SIG-M5 treated with dmso at 0.1 percent for 504 hours (cell line): ENCODE results near the gene ZFP82.

Experiments used
- DNase-seq: peaks from one replicate; lab custom pipeline; 2025; ENCODE audit not compliant: unreplicated experiment; lab: John Stamatoyannopoulos, UW

The ZFP82 gene

DNA sequence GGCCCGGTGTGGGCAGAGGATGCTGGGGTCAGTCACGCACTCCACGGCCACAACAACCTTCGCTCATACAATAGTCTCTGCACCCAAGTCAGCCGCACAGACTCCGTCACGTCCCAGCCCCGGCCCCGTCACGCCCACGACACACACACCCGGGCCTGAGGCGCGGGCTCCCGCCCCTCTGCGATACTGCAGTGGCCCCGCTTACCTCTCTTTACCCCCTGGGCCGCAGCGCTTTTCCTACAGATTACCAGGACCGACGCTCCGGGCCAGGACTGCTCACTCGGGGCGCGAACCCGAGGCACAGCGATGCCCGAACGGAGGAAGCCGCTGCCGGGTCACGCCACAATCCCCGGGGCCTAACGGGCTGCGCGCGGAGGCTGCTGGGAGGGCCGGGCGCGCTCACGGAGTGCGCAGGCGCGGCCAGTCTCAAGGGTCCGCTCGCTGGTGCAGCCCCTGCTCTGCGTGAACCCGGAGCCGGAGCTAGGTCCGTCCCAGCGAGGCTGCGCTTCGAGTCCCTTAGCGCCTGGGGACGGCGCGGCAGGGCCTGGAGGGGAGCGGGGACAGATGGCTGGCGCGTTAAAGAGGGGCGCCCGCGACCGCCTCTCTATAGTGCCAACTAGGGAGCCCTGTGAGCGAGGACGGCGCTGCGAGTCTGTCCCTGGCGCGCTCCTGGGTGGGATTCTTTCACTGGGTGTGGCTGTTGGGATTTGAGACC is at the start of gene ZFP82:
Gene ZFP82 (minus strand): TSS at position 358 of the 715 bp plus-strand sequence. CDS start 8,855 bp downstream, outside the sequence.
- no peak for DNase-seq

DNA sequence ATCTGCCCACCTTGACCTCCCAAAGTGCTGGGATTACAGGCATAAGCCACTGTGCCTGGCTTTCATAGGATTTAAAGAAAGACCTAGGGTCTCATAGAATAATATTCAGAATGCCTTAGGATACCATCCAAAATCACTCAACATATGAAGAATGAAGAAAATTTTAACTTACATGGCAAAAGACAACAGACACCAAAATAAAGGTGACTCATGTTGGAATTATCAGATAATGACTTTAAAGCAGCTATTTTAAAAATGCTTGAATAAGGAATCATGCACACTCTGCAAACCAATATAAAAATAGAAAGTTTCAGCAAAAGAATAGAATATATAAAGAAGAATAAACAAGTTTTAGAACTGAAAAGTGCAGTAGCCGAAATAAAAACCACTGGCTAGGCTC is 41.6 kb upstream of the ZFP82 start:
- no peak for DNase-seq

DNA sequence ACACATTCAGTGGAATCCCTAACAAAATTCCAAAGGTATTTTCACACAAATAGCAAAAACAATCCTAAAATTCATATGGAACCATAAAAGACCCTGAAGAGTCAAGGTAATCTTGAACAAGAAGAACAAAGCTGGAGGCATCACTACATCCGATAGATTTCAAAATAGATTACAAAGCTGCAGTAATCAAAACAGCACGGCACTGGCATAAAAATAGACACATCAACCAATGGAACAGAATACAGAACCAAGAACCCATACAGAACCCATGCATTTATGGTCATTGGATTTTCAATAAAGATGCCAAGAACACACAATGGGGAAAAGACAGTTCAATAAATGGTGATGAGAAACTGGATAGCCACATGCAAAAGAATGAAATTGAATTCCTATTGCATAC is 38.4 kb upstream of the ZFP82 start:
- DNase-seq, result no peak

DNA sequence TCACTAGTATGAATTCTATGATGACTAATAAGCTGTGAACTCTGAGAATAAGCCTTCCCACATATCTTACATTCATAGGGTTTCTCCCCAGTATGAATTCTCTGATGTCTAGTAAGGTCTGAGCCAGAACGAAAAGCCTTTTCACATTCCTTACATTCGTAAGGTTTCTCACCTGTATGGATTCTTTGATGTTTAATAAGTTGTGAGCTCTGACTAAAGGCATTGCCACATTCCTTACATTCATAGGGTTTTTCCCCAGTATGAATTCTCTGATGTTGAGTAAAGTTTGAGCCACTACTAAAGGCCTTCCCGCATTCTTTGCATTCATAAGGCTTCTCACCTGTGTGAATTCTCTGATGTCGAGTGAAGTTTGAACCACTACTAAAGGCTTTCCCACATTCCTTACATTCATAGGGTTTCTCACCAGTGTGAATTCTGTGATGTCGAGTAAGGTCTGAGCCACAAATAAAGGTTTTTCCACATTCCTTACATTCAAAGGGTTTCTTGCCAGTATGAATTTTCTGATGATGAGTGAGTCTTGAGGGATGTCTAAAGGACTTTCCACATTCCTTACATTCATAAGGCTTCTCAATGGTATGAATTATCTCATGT is 30.7 kb upstream of the ZFP82 start:
- no peak for DNase-seq

DNA sequence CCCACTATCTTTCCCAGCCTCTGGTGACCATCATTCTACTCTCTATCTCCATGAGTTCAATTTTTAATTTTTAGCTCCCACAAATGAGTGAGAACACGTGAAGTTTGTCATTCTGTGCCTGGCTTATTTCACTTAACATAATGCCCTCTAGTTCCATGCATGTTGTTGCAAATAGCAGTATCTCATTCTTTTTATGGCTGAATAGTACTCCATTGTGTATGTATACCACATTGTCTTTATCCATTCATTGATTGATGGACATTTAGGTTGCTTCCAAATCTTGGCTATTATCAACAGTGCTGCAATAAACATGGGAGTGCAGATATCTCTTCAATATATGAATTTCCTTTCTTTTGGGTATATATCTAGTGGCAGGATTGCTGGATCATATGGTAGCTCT is 22.9 kb upstream of the ZFP82 start:
- DNase-seq, result no peak

DNA sequence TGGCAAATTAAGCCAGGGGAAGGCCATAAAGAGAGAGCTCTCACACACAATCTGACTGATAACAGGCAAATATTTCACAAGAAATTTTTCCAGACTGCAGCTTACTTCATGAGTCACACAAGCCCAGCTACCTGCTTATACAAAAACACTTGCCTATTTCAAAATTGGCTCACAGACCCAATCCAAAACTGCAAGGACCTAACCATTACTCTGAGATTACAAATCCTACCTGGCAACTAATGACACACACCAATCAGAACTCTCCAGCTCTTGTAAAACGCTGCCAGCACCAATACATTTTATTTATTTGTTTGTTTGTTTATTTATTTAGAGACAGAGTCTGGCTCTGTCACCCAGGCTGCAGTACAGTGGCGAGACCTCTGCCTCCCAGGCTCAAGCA is 18.1 kb upstream of the ZFP82 start:
- no peak for DNase-seq

DNA sequence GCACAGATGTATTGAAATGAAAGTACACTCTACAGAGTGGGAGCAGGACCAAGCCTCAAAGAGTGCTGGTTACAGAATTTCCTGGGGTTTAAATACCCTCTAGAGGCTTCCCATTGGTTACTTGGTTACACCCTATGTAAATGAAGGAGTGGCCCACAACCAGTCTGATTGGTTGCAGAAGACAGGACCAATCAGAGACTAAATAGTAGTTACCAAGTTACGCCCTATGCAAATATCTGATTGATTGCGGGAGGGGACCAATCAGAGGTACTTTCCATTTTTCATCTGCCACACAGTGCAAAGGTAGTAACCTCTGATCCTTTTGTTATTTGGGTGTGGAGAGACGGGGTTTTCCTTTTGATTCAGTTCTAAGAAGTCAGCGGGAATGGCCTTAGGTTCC is 5.5 kb upstream of the ZFP82 start:
- DNase-seq, result no peak

DNA sequence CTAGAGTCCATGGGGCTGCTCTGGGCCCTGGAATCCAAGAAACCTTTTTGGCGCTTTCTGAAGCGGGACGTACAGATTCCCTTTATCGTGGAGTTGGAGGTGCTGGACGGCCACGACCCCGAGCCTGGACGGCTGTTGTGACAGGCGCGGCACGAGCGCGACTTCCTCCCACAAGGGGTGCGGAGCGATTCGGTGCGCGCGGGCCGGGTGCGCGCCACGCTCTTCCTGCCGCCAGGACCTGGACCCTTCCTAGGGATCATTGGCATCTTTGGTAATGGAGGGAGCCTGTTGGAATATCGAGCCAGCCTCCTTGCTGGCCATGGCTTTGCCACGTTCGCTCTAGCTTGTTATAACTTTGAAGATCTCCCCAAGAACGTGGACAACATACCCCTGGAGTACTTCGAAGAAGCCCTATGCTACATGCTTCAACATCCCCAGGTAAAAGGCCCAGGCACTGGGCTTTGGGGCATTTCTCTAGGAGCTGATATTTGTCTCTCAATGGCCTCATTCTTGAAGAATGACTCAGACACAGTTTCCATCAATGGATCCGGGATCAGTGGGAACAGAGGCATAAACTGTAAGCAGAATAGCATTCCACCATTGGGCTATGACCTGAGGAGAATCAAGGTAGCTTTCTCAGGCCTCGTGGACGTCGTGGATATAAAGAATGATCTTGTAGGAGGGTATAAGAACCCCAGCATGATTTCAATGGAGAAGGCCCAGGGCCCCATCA is 3.5 kb upstream of the ZFP82 start:
- DNase-seq, result no peak

DNA sequence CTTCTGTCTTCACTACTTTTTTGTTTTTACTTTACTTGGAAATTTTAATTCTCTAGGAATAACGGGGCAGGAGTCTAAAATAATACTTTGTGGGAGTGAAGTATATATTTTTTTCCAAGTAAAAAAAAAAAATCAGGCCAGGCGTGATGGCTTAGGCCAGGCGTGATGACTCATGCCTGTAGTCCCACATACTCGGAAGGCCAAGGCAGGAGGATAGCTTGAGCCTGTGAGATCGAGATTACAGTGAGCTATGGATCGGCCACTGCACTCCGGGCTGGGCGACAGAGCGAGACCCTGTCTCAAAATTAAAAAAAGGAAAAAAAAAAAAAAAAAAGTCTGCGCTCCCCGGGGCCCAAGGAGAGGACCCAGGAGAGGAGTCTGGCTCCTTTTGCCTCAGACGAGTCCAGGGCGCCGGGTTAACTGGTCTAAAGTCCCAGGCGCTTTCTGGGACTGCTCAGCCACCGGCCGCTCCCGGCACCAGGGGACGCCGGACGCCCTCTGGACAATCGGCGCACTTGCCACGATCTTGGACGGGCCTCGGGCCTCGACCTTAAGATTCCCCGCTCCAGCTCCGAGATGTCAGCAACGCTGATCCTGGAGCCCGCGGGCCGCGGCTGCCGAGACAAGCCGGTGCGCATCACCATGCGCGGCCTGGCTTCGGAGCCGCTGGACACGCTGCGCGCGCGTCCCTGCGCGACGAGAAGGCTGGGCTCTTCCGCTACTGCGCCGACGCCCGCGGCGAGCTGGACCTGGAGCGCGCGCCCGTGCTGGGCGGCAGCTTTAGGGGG is 2.7 kb upstream of the ZFP82 start:
- DNase-seq, result no peak

DNA sequence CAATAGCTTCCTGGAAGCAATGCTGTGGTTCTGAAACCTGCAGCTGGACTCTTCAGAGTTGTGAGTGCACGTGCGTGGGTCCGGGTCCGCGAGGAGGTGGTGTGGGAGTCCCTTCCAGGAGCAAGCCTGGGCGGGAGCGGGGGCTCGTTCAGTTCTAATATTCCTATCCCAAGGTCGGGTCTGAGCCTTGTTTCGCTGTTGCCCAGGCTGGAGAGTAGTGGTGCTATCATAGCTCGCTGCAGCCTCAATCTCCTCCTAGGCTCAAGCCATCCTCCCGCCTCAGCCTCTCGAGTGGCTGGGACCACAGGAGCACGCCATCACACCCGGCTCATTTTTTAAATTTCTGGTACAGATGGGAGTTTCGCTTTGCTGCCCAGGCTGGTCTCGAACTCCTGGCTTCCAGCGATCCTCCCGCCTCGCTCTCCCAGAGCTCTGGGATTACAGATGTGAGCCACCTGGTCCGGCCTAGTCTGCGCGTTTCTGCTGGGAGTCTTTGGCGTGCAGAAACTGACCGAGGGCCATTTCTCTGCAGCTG is 625 bp downstream of the ZFP82 start:
- no peak for DNase-seq

DNA sequence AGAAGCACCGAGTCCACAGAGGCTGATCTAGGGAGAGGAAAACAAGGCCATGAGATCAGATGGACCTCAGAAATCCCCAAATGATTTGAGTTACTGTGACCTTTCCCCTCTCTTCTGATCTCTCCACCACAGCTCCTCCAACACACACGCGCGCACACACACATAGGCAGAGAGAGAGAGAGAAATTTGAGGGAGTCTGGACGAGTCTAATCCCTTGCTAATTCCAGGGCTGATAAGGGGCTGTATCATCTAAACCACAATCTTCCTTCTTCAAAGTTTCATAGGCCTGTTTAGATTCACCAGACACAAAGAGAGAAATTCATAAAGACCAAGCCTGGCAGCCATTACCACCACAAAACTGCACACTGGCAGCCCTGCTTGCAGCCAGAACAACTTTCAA is 8.6 kb downstream of the ZFP82 start:
- no peak for DNase-seq

DNA sequence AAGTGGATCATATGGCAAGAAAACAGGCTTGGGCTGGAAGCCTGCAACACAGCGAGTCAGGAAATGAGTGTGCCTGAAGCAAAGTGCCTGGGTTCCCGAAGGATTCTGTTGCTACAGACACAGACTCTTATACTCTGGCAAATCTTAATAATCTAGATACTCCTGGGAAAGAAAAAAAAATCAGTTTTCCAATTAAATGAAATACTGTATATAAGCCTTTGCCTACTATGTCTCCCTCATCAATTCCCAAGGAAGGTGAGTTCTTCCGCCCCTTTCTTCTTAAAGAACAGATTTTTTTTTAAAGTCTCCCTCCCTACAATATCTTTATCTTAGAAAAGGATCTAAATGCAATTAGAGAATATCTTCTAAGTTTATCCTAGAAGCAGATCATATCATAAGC is 10.3 kb downstream of the ZFP82 start:
- no peak for DNase-seq

DNA sequence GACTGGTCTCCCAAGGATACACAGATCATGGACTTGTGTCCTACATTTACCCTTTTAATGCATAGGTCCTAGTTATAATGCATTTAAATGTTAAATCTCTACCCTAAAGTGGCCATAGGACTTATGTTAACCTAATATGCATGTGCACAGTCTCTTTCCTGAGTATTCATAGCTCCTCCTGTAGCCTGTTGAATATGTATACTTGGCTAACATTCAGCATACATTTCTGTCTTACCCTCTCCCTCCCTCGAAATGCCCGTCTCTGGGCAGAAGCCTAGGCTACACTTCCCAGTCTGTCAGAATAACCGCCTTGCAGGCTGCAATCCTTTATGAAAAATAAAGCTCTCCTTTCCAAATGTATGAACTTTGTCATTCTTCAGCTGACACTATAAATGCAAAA is 13.9 kb downstream of the ZFP82 start:
- DNase-seq, result no peak

DNA sequence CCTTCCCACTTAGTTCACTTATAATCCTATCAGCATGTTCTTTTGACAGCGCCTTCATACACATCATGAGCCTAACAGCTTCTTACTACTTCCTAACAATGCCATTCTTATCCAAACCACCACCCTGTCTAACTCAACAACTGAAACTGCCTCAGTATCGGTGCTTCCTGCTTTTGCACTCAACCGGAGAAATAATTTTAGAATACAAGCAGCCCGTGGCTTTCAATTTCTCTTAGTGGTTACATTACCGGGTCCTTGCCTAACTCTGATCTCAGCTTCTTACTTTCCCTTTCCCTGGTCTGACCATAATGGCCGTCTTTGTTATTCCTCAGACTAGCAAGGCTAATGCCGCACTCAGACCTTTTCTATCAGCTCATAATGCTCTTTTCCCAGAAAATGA is 17.0 kb downstream of the ZFP82 start:
- no peak for DNase-seq

DNA sequence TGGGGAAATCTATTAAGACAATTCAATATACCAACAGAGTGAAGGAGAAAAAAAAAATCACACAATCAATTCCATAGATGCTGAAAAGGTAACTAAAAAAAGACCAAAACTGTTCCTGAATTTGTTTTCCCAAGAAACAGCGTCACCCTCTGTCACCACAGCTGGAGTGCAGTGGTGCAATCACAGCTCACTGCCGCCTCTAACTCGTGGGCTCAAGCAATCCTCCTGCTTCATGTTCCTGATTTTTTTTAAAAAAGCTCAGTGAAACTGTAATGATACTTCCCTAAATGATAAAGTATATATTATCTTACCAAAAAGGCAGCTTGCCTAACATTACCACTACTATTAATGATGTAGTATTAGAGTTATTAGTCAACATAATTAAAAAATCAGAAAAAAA is 19.9 kb downstream of the ZFP82 start:
- no peak for DNase-seq

DNA sequence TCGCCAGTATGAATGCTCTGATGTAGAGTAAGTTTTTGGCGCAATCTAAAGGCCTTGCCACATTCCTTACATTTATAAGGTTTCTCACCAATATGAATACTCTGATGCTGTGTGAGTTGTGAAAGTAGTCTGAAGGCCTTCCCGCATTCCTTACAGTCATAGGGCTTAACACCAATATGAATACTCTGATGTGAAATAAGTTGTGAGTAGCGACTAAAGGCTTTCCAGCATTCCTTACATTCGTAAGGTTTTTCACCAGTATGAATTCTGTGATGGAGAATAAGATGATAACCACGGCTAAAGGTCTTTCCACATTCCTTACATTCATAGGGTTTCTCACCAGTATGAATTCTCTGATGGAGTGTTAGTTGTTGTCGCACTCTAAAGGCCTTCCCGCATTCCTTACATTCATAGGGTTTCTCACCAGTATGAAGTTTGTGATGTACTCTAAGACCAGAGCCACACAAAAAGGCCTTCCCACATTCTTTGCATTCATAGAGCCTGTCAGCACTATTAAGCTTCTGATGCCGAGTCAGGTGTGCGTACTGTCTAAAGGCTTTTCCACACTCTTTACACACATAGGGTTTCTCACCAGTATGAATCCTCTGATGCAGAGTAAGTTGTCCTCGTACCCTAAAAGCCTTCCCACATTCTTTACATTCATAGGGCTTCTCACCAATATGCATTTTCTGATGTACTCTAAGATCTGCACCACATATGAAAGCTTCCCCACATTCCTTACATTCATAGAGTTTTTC is 25.3 kb downstream of the ZFP82 start:
- no peak for DNase-seq

DNA sequence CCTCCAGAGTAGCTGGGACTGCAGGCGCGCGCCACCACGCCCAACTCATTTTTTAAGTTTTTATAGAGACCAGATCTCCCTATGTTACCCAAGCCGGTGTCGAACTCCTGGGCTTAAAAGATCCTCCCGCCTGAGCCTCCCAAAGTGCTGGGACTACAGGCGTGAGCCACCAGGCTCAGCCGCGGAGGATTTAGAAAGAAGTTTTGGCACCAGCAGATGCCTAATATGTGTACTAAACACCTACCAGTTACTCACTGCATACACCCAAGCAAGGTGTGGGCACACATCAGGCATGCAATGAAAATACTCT is 39.0 kb downstream of the ZFP82 start:
- no peak for DNase-seq

DNA sequence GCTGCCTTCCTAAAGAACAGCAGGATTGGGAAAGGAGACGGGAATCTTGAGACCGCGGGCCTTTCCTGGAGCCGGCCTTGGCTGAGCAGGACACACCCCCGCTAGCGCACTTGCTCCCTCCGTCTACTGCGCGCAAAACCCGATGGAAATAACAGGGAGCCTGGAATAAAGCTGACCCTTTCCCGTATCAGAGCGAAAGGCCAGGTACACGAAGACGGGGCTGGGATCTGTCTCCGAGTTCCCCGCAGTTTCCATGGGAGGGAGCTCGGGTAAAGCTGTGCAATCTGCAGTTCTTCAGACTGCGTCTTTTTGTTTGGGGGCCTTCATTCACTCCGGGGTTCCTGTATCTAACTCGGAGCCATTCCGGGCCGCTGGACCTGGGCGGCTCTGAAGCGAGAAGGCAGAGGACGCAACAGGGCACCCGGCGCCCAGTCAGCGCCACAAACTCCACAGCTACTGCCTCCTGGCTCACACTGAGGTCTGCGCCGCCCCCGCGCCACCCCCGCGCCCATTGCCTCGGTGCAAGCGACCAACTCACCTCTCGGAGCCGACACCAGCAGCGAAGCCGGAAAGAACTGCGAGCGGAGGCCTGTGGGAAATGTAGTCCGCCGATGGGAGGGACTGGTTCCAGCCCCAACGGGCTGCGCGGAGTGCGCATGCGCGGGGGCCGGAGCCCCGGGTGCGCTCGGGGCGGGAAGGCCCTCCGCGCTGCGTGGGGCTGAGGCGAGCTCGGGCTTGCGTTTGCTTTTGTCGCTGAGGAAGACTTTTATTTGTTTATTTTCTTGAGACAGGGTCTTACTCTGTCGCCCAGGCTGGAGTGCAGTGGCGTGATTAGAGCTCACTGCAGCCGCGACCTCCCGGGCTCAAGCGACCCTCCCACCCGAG is 39.6 kb downstream of the ZFP82 start, which contains the start of gene ZFP14:
Gene ZFP14 (minus strand): TSS at position 577 of the 885 bp plus-strand sequence. CDS start 11,309 bp downstream, outside the sequence.
- DNase-seq, result peak; percentile 88

DNA sequence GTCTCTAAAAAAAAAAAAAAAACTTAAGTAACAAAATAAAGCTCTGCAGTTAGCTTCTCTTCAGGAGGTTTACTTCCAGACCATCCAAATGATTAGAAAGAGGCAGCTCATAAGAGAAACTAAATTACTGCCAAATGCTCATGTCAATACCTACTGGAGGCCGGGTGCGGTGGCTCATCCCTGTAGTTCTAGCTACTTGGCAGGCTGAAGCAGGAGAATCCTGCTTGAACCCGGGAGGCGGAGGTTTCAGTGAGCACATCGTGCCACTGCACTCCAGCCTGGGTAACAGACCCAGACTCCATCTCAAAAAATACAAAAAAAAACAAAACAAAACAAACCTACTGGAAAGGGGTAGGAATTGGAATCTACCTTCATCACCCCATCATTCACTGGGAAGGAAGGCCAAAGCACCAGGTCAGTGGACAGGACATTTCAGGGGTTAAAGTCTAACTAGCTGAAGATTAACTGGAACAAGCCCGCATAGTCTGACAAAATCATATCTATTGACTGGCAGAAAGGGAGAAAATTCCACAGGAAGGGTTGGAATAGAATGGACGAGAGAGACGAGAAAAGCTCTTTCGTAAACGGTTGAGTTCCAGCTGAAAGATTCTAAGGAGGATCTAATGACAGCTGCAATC is 40.8 kb downstream of the ZFP82 start:
- no peak for DNase-seq
